AG10803 (cell line): ENCODE measurements around the gene ADAM29.

Experiments used
- DNase-seq: peaks from one replicate; pipeline ENCODE4 v3.0.0; 2010; ENCODE audit warnings: low read depth
- H3K4me3 ChIP-seq: 2 replicates; pipeline ENCODE4 v1.5.1; 2011; ENCODE audit warnings: mild to moderate bottlenecking, low read length, control low read depth
- TF ChIP-seq, protein P1 (sequence below): conservative IDR thresholded peaks from 2 replicates; pipeline ENCODE4 v1.5.1; 2011; ENCODE audit warnings: mild to moderate bottlenecking, low read length, control low read depth, inconsistent platforms

The ADAM29 gene

DNA sequence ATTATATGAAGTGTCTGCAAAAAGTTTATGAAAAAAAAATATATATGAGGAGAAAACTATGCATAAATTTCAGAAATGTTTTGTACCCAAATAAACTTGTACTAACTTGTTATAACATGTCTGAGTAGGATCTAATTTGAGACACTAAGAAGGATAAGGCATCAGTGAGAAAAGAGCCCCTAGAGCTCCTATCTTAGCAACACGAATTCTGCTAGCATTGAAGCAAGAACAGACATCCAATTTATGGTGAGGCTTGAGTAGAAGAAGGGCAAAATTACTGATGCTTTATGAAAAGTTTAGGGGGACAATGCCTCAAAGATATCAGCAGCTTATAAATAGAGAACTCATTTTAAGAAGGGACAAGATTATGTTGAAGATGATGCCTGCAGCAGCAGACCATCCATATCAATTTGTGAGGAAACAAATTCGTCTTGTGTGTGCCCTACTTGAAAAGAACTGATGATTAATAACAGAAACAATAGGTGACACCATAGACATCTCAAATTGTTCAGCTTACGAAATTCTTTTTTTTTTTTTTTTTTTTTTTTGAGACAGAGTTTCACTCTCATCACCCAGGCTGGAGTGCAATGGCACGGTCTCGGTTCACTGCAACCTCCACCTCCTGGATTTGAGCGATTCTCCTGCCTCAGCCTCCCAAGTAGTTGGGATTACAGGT is 35.7 kb upstream of the ADAM29 start:
- TF ChIP-seq, protein P1, sequence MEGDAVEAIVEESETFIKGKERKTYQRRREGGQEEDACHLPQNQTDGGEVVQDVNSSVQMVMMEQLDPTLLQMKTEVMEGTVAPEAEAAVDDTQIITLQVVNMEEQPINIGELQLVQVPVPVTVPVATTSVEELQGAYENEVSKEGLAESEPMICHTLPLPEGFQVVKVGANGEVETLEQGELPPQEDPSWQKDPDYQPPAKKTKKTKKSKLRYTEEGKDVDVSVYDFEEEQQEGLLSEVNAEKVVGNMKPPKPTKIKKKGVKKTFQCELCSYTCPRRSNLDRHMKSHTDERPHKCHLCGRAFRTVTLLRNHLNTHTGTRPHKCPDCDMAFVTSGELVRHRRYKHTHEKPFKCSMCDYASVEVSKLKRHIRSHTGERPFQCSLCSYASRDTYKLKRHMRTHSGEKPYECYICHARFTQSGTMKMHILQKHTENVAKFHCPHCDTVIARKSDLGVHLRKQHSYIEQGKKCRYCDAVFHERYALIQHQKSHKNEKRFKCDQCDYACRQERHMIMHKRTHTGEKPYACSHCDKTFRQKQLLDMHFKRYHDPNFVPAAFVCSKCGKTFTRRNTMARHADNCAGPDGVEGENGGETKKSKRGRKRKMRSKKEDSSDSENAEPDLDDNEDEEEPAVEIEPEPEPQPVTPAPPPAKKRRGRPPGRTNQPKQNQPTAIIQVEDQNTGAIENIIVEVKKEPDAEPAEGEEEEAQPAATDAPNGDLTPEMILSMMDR, result no peak
- no peak for DNase-seq
- no peak overlapping the region for H3K4me3 ChIP-seq

DNA sequence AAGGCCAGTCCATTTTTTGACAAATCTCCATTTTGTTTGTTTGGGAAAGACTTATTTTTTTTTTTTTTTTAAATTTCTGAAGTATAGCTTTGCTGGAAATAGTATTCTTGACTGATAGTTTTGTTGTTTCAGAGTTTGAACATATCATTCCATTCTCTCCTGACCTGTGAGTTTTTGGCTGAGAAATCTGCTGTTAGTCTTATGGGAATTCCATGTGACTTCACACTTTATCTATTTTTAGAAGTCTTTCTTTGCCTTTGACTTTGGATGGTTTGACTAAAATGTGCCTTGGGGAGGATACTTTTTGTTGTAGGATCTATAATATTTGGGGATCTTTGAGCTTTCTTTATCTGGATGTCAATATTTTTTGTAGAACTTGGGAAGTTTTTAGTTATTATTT is 10.7 kb upstream of the ADAM29 start:
- DNase-seq, result no peak
- no peak overlapping the region for H3K4me3 ChIP-seq
- TF ChIP-seq, protein P1, result no peak

DNA sequence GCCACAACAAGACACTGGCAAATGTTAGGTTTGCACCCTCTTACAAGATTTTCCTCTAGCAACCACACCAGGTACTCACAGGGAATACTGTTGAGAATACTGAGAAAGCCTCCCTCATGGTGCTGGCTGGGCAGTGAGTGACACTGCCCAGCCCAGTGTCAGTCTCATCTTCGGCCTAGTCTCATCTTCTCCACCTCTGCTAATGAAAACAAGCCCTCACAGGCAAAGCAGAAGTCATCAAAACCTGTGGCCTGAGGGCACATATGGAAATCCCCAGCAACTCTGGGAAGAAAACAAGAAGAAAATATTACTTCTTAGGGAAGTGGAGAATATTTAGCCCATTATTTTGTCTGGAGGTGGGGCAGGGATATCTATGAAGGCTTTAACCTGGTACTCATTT is 7.9 kb upstream of the ADAM29 start:
- TF ChIP-seq, protein P1, result no peak
- no peak overlapping the region for H3K4me3 ChIP-seq
- no peak for DNase-seq

DNA sequence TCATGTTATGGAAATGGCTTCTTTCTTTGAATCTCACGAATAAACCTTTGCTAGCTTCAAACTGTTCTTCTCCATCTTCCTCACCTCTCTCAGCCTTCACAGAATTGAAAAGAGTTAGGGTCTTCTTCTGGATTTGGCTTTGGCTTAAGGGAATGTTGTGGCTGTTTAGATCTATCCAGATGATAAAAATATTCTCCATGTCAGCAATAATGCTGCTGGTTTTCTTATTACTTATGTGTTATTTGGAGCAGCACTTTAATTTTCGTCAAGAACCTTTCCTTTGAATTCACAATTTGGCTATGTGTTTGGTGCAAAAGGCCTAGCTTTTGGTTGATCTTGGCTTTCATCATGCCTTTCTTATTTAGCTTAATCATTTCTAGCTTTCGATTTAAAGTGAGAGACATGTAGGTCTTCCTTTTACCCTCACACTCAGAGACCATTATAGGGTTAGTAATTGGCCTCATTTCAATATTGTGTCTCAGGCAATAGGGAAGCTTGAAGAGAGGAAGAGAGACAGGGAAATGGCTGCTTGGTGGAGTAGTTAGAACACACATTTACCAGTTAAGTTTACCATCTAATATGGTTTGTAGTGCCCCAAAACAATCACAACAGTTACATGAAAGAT is 5.1 kb upstream of the ADAM29 start:
- no peak overlapping the region for H3K4me3 ChIP-seq
- DNase-seq, result no peak
- TF ChIP-seq, protein P1, result no peak

DNA sequence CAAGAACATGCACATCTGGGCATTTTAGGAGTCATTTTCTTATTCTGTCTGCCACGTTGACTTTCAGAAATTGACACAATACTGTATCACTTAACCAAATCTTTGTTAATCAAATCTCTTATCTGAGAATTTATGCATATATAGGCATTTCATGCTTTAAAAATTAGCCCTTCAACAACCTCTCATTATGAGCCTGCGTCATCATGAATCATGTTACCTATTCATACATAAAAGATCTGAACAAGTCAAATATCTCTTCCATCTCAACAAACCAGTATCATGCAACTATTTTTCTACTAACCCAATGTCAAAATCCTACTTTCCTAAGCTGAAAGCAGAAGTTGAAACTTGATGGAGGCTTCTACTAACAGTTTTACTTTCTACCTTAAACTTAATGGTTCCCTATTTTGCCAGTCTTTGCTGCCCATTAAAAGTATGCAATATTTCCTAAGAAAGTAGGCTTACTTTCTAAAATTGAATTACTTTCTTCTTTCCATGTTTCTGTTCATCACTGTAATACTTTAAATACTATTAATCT is 1.8 kb downstream of the ADAM29 start:
- H3K4me3 ChIP-seq, result no peak overlapping the region
- DNase-seq, result no peak
- TF ChIP-seq, protein P1, result no peak

DNA sequence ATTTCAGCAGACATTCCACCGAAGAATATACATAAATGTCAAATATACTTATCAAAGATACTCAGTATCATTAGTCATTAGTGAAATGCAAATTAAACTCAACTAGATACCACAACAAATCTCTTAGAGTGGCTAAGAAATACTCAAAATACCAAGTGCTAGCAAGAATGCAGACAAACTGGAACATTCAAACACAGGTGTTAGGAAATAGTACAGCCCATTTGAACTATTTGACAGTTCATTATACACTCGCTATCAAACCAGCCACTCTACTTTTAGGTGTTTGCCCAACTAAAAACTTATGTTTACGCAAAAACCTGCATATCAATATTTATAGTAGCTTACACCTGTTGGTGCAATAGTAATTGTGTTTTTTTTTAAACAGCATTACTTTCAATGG is 8.8 kb downstream of the ADAM29 start:
- DNase-seq, result no peak
- H3K4me3 ChIP-seq, result no peak overlapping the region

More for the DNA sequence above, 8.8 kb downstream of the ADAM29 start:
- TF ChIP-seq, protein P1, result no peak
